Embryonic facial prominence (tissue), 1 donor: Measurements from ENCODE around the gene ACBD3.

ENCODE experiments used
- DNase-seq: peaks from one replicate; pipeline ENCODE4 v3.0.0-alpha.2; 2016; ENCODE audit errors: extremely low spot score

The ACBD3 gene

GRCh38 chr1:226201029-226201593 lies 14.6 kb upstream of the ACBD3 start:
- DNase-seq = no peak

- no peak for DNase-seq
Measured at GRCh38 chr1:226199971-226200370, 13.4 kb upstream of the ACBD3 start.

GRCh38 chr1:226195144-226195543 lies 8.6 kb upstream of the ACBD3 start:
- no peak for DNase-seq

- DNase-seq = no peak
Measured at GRCh38 chr1:226187380-226187779, 839 bp upstream of the ACBD3 start.

- no peak for DNase-seq
Measured at GRCh38 chr1:226187019-226187322, 430 bp upstream of the ACBD3 start.

- DNase-seq = no peak
Measured at GRCh38 chr1:226185141-226186036, 1.2 kb downstream of the ACBD3 start.

- DNase-seq = no peak
Measured at GRCh38 chr1:226181996-226182714, 4.4 kb downstream of the ACBD3 start.

GRCh38 chr1:226176870-226177269 lies 9.7 kb downstream of the ACBD3 start:
- no peak for DNase-seq

- DNase-seq = no peak
Measured at GRCh38 chr1:226172589-226172988, 14.0 kb downstream of the ACBD3 start.

GRCh38 chr1:226166341-226166740 lies 20.2 kb downstream of the ACBD3 start:
- DNase-seq = no peak

- no peak for DNase-seq
Measured at GRCh38 chr1:226164154-226164553, 22.4 kb downstream of the ACBD3 start.

- no peak for DNase-seq
Measured at GRCh38 chr1:226162898-226163297, 23.6 kb downstream of the ACBD3 start.

- no peak for DNase-seq
Measured at GRCh38 chr1:226158983-226159382, 27.6 kb downstream of the ACBD3 start.

GRCh38 chr1:226158457-226158856 lies 28.1 kb downstream of the ACBD3 start:
- DNase-seq = no peak

- no peak for DNase-seq
Measured at GRCh38 chr1:226157761-226158316, 28.7 kb downstream of the ACBD3 start.

GRCh38 chr1:226154593-226154992 lies 31.9 kb downstream of the ACBD3 start:
- no peak for DNase-seq

GRCh38 chr1:226149806-226150205 lies 36.7 kb downstream of the ACBD3 start:
- no peak for DNase-seq

GRCh38 chr1:226148121-226148648 lies 38.4 kb downstream of the ACBD3 start:
- no peak for DNase-seq

GRCh38 chr1:226144045-226144444 lies 42.5 kb downstream of the ACBD3 start:
- DNase-seq = no peak

GRCh38 chr1:226135709-226136108 lies 50.8 kb downstream of the ACBD3 start:
- DNase-seq = no peak

- DNase-seq = no peak
Measured at GRCh38 chr1:226135059-226135651, 51.4 kb downstream of the ACBD3 start.
